ENCODE measurements around the gene PRKAG2.

DNA sequence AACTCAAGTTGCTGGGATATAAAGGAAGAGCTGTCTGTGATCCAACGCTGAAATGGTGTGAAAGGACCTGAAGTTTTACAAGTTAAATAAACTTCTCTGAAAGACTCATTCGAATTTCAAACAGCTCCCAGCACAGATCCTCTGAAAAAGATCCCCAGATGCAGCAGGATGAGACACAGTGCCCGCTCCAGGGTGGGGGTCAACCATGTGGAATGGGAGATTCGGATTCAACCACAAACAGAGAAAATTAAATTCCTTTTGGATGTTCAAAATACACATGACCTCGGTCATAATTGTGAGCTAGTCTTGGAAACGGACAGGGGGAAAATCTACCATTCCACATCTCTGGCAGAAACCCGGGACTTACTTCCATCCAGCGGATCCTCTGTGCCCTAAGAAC lies 119.6 kb downstream of the PRKAG2 start:
- TF ChIP-seq, protein P1, sequence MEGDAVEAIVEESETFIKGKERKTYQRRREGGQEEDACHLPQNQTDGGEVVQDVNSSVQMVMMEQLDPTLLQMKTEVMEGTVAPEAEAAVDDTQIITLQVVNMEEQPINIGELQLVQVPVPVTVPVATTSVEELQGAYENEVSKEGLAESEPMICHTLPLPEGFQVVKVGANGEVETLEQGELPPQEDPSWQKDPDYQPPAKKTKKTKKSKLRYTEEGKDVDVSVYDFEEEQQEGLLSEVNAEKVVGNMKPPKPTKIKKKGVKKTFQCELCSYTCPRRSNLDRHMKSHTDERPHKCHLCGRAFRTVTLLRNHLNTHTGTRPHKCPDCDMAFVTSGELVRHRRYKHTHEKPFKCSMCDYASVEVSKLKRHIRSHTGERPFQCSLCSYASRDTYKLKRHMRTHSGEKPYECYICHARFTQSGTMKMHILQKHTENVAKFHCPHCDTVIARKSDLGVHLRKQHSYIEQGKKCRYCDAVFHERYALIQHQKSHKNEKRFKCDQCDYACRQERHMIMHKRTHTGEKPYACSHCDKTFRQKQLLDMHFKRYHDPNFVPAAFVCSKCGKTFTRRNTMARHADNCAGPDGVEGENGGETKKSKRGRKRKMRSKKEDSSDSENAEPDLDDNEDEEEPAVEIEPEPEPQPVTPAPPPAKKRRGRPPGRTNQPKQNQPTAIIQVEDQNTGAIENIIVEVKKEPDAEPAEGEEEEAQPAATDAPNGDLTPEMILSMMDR (IDR thresholded peaks at IDR 0.05; ENCODE audit: low read length): no peak
- no peak for TF ChIP-seq EZH2 (IDR thresholded peaks at IDR 0.05; ENCODE audit: borderline replicate concordance, low read length)

Measured in OCI-LY1 (cell line).